Hematopoietic multipotent progenitor cell treated with erythropoietin and hydrocortisone succinate and interleukin-3 and kit ligand, for 4 days (in vitro differentiated cells): ENCODE data around the gene ZG16.
"Not testable (repeated sequence)": the region's sequence is repeated elsewhere in the genome, so short reads cannot be mapped to it uniquely, and the experiment has no call there.

ENCODE experiments used
- DNase-seq: peaks from one replicate; pipeline ENCODE4 v3.0.0-alpha.2; 2015

ZG16 gene

GRCh38 chr16:29753516-29753915 is 24.5 kb upstream of the ZG16 start:
- no peak for DNase-seq

- DNase-seq: peak; percentile 70
Observed at GRCh38 chr16:29756654-29757053, 21.4 kb upstream of the ZG16 start.

- DNase-seq: not testable (repeated sequence)
Observed at GRCh38 chr16:29757086-29757485, 21.0 kb upstream of the ZG16 start.

GRCh38 chr16:29757950-29758466 is 20.0 kb upstream of the ZG16 start:
- no peak for DNase-seq

- no peak for DNase-seq
Observed at GRCh38 chr16:29760567-29761279, 17.3 kb upstream of the ZG16 start.

GRCh38 chr16:29761280-29761651 is 16.8 kb upstream of the ZG16 start:
- DNase-seq: not testable (repeated sequence)

- DNase-seq: peak; percentile 39
Observed at GRCh38 chr16:29761882-29762281, 16.2 kb upstream of the ZG16 start.

GRCh38 chr16:29763326-29763725 is 14.7 kb upstream of the ZG16 start:
- no peak for DNase-seq

- DNase-seq: no peak
Observed at GRCh38 chr16:29765167-29766032, 12.7 kb upstream of the ZG16 start.

- no peak for DNase-seq
Observed at GRCh38 chr16:29766571-29766970, 11.5 kb upstream of the ZG16 start.

- DNase-seq: no peak
Observed at GRCh38 chr16:29767062-29767461, 11.0 kb upstream of the ZG16 start.

GRCh38 chr16:29769507-29769906 is 8.5 kb upstream of the ZG16 start:
- DNase-seq: no peak

GRCh38 chr16:29770250-29770929 is 7.7 kb upstream of the ZG16 start:
- DNase-seq: no peak

- peak; percentile 35 for DNase-seq
Observed at GRCh38 chr16:29772330-29772729, 5.7 kb upstream of the ZG16 start.

- DNase-seq: no peak
Observed at GRCh38 chr16:29774730-29775129, 3.3 kb upstream of the ZG16 start.

GRCh38 chr16:29775742-29776408 is 2.2 kb upstream of the ZG16 start:
- no peak for DNase-seq

- no peak for DNase-seq
Observed at GRCh38 chr16:29779474-29779873, 1.4 kb downstream of the ZG16 start.

GRCh38 chr16:29783094-29783953 is 5.3 kb downstream of the ZG16 start:
- DNase-seq: not testable (repeated sequence)

GRCh38 chr16:29784157-29784556 is 6.1 kb downstream of the ZG16 start:
- no peak for DNase-seq

GRCh38 chr16:29784901-29785500 is 6.9 kb downstream of the ZG16 start:
- DNase-seq: peak; percentile 83

- not testable (repeated sequence) for DNase-seq
Observed at GRCh38 chr16:29787155-29787554, 9.1 kb downstream of the ZG16 start.
